Neural cell (in vitro differentiated cells): Measurements from ENCODE around the gene RAI1. TPM values are rescaled to one million over a fixed set of nuclear protein-coding genes. Genes with fewer than 3 reads are reported as not detected.

Experiments used
- H2AFZ ChIP-seq: fragments of 200-600, 300-800 bp; sonication (generic), shearing (Covaris generic); 2 replicates; pipeline ENCODE4 v1.6.0; 2014; ENCODE audit warnings: low read depth, mild to moderate bottlenecking, antibody characterized with exemption, low read length, moderate library complexity
- H3F3A ChIP-seq: fragments of 200-600 bp; shearing (Covaris generic); 2 replicates; pipeline ENCODE4 v1.6.1; 2016; ENCODE audit warnings: mild to moderate bottlenecking, moderate library complexity, mixed read lengths, antibody characterized with exemption, low read length; ENCODE audit not compliant: insufficient read depth, poor library complexity, severe bottlenecking
- H3K27ac ChIP-seq: fragments of 200-600, 300-800 bp; sonication (generic), shearing (Covaris generic); 2 replicates; pipeline ENCODE4 v1.5.1; 2014; ENCODE audit warnings: mild to moderate bottlenecking, low read length, moderate library complexity
- H3K27me3 ChIP-seq: fragments of 300-800, 200-600 bp; sonication (generic), shearing (Covaris generic); 2 replicates; pipeline ENCODE4 v1.6.0; 2014; ENCODE audit warnings: mild to moderate bottlenecking, low read depth, low read length, moderate library complexity; ENCODE audit not compliant: insufficient read depth
- H3K36me3 ChIP-seq: fragments of 300-800, 200-600 bp; sonication (generic), shearing (Covaris generic); 2 replicates; pipeline ENCODE4 v1.5.1; 2014; ENCODE audit warnings: mild to moderate bottlenecking, antibody characterized with exemption, low read length, moderate library complexity; ENCODE audit not compliant: insufficient read depth
- H3K4me2 ChIP-seq: fragments of 300-800, 200-600 bp; sonication (generic), shearing (Covaris generic); 2 replicates; pipeline ENCODE4 v1.6.0; 2014; ENCODE audit warnings: mild to moderate bottlenecking, low read length
- H3K4me3 ChIP-seq: fragments of 300-800, 200-600 bp; sonication (generic), shearing (Covaris generic); 2 replicates; pipeline ENCODE4 v1.5.1; 2014; ENCODE audit warnings: mild to moderate bottlenecking, low read length, moderate library complexity
- H3K79me2 ChIP-seq: fragments of 200-600 bp; shearing (Covaris generic); replicated peaks from 2 replicates; pipeline ENCODE4 v1.6.0; 2014; ENCODE audit warnings: mild to moderate bottlenecking, low read length, moderate library complexity; ENCODE audit not compliant: insufficient read depth
- H3K9ac ChIP-seq: fragments of 300-800, 200-600 bp; sonication (generic), shearing (Covaris generic); 2 replicates; pipeline ENCODE4 v1.6.1; 2016; ENCODE audit warnings: mild to moderate bottlenecking, low read length, mixed read lengths
- H3K9me2 ChIP-seq: fragments of 200-600 bp; shearing (Covaris generic); 2 replicates; pipeline ENCODE4 v1.6.1; 2016; ENCODE audit warnings: mild to moderate bottlenecking, low read length, mixed read lengths; ENCODE audit not compliant: insufficient read depth
- H3K9me3 ChIP-seq: fragments of 200-600, 300-800 bp; sonication (generic), shearing (Covaris generic); 2 replicates; pipeline ENCODE4 v1.6.1; 2016; ENCODE audit warnings: mild to moderate bottlenecking, mixed run types, low read length, moderate library complexity, mixed read lengths
- H4K20me1 ChIP-seq: fragments of 200-600 bp; shearing (Covaris generic); 2 replicates; pipeline ENCODE4 v1.6.1; 2016; ENCODE audit warnings: mild to moderate bottlenecking, mixed run types; ENCODE audit not compliant: insufficient read depth
- EP300 ChIP-seq: fragments of 450-650 bp; conservative IDR thresholded peaks from 2 replicates; pipeline ENCODE4 v1.6.1; 2014; ENCODE audit warnings: antibody characterized with exemption, mild to moderate bottlenecking, moderate library complexity; ENCODE audit not compliant: poor library complexity, severe bottlenecking
- EZH2 ChIP-seq: fragments of 200-600, 300-800 bp; shearing (Covaris generic), sonication (generic); IDR thresholded peaks from 2 replicates; pipeline ENCODE4 v1.6.1; 2014; ENCODE audit warnings: antibody characterized with exemption, low read length, borderline replicate concordance, mild to moderate bottlenecking; ENCODE audit not compliant: insufficient read depth, poor library complexity, severe bottlenecking
- MXI1 ChIP-seq: fragments of 450-650 bp; conservative IDR thresholded peaks from 2 replicates; pipeline ENCODE4 v1.6.1; 2014; ENCODE audit warnings: antibody characterized with exemption, mild to moderate bottlenecking; ENCODE audit not compliant: poor library complexity, severe bottlenecking
- POLR2AphosphoS5 ChIP-seq: IDR thresholded peaks from 2 replicates; pipeline ENCODE4 v1.6.1; 2012
- RAD21 ChIP-seq: fragments of 450-650 bp; conservative IDR thresholded peaks from 2 replicates; pipeline ENCODE4 v1.6.1; 2014; ENCODE audit warnings: antibody characterized with exemption, mild to moderate bottlenecking, moderate library complexity
- SMC3 ChIP-seq: fragments of 450-650 bp; conservative IDR thresholded peaks from 2 replicates; pipeline ENCODE4 v1.6.1; 2014; ENCODE audit warnings: antibody characterized with exemption, mild to moderate bottlenecking, moderate library complexity; ENCODE audit not compliant: poor library complexity
- TAF1 ChIP-seq: IDR thresholded peaks from 2 replicates; pipeline ENCODE4 v1.6.1; 2012; ENCODE audit warnings: low read depth
- polyA plus RNA-seq: library from polyadenylated mRNA; depleted of rRNA; stranded (reverse); fragments of >200 nt; gene quantifications from 2 replicates; pipeline ENCODE4 v1.2.3, GENCODE V29; 2014
- TF ChIP-seq, protein P1 (sequence below): fragments of 450-650 bp; IDR thresholded peaks from 2 replicates; pipeline ENCODE4 v1.5.1; 2014; ENCODE audit warnings: antibody characterized with exemption, mild to moderate bottlenecking, moderate library complexity; ENCODE audit not compliant: poor library complexity, severe bottlenecking
- TF ChIP-seq, protein P2 (sequence below): IDR thresholded peaks from 2 replicates; pipeline ENCODE4 v1.6.1; 2012; ENCODE audit warnings: borderline replicate concordance

The RAI1 gene
- polyA plus RNA-seq, 1 donor from 2014 or later = 16.9 TPM

DNA sequence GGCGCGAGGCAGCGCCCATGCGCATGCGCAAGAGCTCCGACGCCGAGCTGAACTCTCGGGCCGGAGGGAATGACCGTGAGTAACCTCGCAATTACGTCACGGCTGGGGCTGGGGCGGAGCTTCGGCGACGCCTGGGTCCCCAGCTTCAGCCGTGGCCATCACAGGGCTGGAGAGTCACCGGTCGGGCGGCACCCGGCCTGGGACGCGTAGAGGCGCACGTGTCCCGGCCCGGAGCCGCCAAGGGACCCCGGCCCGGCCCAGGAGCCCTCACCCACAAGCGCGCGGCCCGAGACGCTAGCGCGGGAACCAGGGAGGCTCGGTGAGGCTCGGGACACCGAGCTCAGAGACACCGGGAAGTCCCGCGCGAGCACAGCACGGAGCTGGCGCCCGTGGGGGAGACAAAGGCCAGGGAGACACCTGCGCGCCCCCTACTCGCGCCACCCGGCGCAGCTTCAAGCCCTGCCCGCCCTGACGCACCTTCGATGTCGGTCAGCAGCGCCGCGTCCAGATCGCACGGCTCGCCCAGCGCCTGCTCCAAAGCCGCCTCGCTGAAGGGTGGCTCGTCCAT lies 155.1 kb downstream of the RAI1 start:
- TF ChIP-seq RAD21 (peak; percentile 47), SMC3 (peak; percentile 44), TAF1 (no peak), EZH2 (no peak), POLR2AphosphoS5 (peak; percentile 89), MXI1 (peak; percentile 88), EP300 (peak; percentile 76)
- TF ChIP-seq, protein P1, sequence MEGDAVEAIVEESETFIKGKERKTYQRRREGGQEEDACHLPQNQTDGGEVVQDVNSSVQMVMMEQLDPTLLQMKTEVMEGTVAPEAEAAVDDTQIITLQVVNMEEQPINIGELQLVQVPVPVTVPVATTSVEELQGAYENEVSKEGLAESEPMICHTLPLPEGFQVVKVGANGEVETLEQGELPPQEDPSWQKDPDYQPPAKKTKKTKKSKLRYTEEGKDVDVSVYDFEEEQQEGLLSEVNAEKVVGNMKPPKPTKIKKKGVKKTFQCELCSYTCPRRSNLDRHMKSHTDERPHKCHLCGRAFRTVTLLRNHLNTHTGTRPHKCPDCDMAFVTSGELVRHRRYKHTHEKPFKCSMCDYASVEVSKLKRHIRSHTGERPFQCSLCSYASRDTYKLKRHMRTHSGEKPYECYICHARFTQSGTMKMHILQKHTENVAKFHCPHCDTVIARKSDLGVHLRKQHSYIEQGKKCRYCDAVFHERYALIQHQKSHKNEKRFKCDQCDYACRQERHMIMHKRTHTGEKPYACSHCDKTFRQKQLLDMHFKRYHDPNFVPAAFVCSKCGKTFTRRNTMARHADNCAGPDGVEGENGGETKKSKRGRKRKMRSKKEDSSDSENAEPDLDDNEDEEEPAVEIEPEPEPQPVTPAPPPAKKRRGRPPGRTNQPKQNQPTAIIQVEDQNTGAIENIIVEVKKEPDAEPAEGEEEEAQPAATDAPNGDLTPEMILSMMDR = no peak
- TF ChIP-seq, protein P2, sequence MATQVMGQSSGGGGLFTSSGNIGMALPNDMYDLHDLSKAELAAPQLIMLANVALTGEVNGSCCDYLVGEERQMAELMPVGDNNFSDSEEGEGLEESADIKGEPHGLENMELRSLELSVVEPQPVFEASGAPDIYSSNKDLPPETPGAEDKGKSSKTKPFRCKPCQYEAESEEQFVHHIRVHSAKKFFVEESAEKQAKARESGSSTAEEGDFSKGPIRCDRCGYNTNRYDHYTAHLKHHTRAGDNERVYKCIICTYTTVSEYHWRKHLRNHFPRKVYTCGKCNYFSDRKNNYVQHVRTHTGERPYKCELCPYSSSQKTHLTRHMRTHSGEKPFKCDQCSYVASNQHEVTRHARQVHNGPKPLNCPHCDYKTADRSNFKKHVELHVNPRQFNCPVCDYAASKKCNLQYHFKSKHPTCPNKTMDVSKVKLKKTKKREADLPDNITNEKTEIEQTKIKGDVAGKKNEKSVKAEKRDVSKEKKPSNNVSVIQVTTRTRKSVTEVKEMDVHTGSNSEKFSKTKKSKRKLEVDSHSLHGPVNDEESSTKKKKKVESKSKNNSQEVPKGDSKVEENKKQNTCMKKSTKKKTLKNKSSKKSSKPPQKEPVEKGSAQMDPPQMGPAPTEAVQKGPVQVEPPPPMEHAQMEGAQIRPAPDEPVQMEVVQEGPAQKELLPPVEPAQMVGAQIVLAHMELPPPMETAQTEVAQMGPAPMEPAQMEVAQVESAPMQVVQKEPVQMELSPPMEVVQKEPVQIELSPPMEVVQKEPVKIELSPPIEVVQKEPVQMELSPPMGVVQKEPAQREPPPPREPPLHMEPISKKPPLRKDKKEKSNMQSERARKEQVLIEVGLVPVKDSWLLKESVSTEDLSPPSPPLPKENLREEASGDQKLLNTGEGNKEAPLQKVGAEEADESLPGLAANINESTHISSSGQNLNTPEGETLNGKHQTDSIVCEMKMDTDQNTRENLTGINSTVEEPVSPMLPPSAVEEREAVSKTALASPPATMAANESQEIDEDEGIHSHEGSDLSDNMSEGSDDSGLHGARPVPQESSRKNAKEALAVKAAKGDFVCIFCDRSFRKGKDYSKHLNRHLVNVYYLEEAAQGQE = peak; percentile 68
- H3K27me3 ChIP-seq = no peaks in the 10 kb centered on the region
- H3K9ac ChIP-seq = peak overlapping the region; percentile 90
- H3K9me3 ChIP-seq = no peaks in the 10 kb centered on the region
- peaks cover 14% of the 10 kb centered on the region for H3K79me2 ChIP-seq
- no peaks in the 10 kb centered on the region for H3K9me2 ChIP-seq
- H2AFZ ChIP-seq = peak overlapping the region; percentile 73
- H3K27ac ChIP-seq = peak overlapping the region; percentile 86
- no peaks in the 10 kb centered on the region for H3F3A ChIP-seq
- no peaks in the 10 kb centered on the region for H4K20me1 ChIP-seq
- H3K36me3 ChIP-seq = no peaks in the 10 kb centered on the region
- peak overlapping the region; percentile 97 for H3K4me3 ChIP-seq
- no peak overlapping the region for H3K4me2 ChIP-seq

DNA sequence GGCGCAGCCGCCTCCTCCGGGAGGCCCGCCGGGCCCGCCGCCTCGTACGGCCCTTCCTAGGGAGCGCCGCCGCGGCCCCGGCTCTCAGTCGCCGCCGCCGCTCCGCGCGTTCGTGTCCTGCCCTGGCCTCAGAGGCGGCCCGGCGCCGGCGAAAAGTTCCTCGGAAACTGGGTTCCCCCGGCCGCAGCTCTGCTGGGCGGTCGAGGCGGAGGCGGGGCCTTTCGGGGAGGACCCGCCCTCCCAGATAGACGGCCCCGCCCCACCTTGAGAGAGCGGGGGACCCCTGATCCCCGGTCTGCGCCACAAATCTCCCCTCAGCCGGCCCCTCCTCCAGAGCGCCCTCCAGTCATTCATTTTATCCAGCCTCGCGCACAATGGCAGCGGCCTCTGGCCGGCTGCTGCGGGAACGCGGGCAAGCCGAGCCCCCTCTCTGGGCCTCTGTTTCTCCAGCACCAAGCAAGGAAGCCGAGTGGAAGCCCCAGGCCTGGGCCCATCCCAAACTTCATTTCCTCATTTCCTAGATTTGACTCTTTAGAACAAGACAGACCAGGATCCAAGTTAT lies 155.6 kb downstream of the RAI1 start, which contains the start of gene SREBF1:
TSS of gene SREBF1 (minus strand) at position 169 of the 562 bp plus-strand sequence. CDS start 169 bp downstream, outside the sequence.
- Histone ChIP-seq H3K4me3 (peak within 1 kb of the TSS; percentile 97), H3K9ac (peak within 1 kb of the TSS; percentile 90), H3K4me2 (peak within 1 kb of the TSS; percentile 61), H2AFZ (peak within 1 kb of the TSS; percentile 73), H3K27me3 (no peaks in the 10 kb centered on the region), H3K9me3 (no peaks in the 10 kb centered on the region), H3K79me2 (peaks cover 12% of the 10 kb centered on the region), H3K9me2 (no peaks in the 10 kb centered on the region), H4K20me1 (no peaks in the 10 kb centered on the region), H3K27ac (peak within 1 kb of the TSS; percentile 86), H3K36me3 (no peaks in the 10 kb centered on the region), H3F3A (no peaks in the 10 kb centered on the region)
- TF ChIP-seq SMC3 (no peak), EZH2 (no peak), RAD21 (no peak), TAF1 (no peak), POLR2AphosphoS5 (no peak), MXI1 (no peak), EP300 (no peak)
- TF ChIP-seq, protein P2 = no peak
- TF ChIP-seq, protein P1 = no peak
